ENCODE data around the gene ATRNL1. TPM values are rescaled to one million over a fixed set of nuclear protein-coding genes. Genes with fewer than 3 reads are reported as not detected.
"Not testable (repeated sequence)": the region's sequence is repeated elsewhere in the genome, so short reads cannot be mapped to it uniquely, and the experiment has no call there.

ATRNL1 gene
- polyA plus RNA-seq, 1 donor from 2014 or later = 2.5 TPM

DNA sequence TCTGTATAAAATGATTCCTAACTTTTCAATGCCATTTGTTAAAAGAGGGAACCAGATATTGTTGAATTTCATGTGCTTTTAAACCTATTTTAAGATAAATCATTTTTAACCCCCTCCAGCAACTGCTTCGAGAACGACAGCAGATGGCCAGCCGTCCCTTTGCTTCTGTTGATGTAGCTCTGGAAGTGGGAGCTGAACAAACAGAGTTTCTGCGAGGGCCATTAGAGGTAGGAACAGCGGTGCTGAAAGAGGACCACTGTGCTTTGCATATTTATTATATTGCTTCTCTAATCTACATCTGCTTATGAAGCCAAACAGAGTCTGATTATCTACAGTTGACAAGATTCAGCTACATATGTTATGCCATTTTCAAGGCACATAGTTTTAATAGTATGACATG lies 634.0 kb downstream of the ATRNL1 start:
- Mint-ChIP-seq H3K27me3 (no peaks in the 10 kb centered on the region), H3K27ac (no peak overlapping the region), H3K9me3 (peaks cover 0 to 2% (median 0%) of the 10 kb centered on the region in 3 donors), H3K36me3 (no peaks in the 10 kb centered on the region), H3K4me3 (no peak overlapping the region), H3K4me1 (no peaks in the 10 kb centered on the region)

DNA sequence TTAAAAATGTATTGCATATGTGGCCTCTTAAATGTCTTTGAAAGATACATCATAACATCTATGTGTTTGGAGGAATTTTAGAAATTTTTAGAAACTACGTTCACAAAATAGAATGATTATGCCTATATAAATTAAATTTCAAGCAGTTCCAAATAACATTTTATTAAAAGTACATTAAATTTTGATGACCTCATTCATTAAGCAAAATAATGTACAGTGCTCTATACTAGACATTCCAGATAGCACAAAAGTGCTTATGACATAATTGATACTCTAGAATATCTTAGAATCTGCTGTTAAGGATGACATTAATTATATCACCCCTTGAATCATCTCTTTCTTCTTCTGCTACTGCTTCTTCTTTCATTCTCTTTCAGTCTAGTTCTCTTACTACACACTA lies 650.9 kb downstream of the ATRNL1 start:
- H3K4me3 Mint-ChIP-seq = no peak overlapping the region
- no peak overlapping the region for H3K27ac Mint-ChIP-seq

DNA sequence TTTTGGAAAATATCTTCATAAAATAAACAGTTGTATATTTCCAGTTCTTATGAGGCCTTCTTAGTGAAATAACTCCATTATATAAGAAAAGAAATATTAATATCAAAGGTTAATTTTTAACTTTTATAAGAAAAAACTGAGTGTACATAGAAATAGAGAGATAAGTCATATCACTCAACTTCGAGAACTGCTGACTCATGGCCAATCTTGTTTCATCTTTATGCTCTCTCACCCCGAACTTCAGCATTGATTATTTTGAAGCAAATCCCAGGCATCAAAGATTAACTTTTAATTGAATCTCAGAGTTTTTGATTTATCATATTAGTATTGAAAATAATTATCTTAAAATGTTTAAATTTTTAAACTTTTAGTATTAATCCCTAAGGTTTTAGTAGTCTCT lies 652.8 kb downstream of the ATRNL1 start:
- no peaks in the 10 kb centered on the region for H3K27me3 Mint-ChIP-seq
- H3K9me3 Mint-ChIP-seq = no peaks in the 10 kb centered on the region
- H3K36me3 Mint-ChIP-seq = no peaks in the 10 kb centered on the region
- no peak overlapping the region for H3K4me3 Mint-ChIP-seq
- no peaks in the 10 kb centered on the region for H3K4me1 Mint-ChIP-seq
- H3K27ac Mint-ChIP-seq = no peak overlapping the region

More for the DNA sequence above, 650.9 kb downstream of the ATRNL1 start:
- H3K4me1 Mint-ChIP-seq = no peaks in the 10 kb centered on the region
- no peaks in the 10 kb centered on the region for H3K27me3 Mint-ChIP-seq
- no peaks in the 10 kb centered on the region for H3K36me3 Mint-ChIP-seq
- H3K9me3 Mint-ChIP-seq = no peaks in the 10 kb centered on the region

DNA sequence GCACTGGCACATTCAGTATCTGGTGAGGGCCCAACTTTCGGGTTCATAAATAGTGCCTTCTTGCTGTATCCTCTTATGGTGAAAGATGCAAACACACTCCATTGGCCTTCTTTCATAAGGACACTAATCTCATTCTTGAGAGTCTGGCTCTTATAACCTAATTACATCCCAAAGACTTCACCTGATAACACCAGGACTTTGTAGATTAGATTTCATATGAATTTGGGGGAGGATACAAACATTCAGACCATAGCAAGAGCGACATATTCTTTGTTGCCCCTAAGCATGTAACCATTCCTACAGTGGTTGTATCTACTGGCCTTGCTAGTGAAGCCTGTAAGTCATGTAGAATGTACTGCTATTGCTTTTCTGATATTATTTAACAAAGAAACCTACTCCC lies 654.6 kb downstream of the ATRNL1 start:
- Mint-ChIP-seq H3K27me3 (no peaks in the 10 kb centered on the region), H3K9me3 (no peaks in the 10 kb centered on the region), H3K27ac (no peak overlapping the region), H3K36me3 (no peaks in the 10 kb centered on the region), H3K4me1 (no peaks in the 10 kb centered on the region), H3K4me3 (no peak overlapping the region)

DNA sequence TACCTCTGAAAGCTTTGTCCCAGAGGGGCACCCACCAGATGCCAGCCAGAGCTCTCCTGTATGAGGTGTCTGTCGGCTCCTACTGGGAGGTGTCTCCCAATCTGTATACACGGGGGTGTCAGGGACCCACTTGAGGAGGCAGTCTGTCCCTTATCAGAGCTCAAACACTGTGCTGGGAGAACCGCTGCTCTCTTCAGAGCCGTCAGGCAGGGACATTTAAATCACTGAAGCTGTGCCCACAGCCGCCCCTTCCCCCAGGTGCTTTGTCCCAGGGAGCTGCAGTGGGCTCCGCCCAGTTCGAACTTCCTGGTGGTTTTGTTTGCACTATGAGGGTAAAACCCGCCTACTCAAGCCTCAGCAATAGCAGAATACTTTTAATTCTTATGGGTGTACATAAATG lies 665.3 kb downstream of the ATRNL1 start:
- H3K36me3 Mint-ChIP-seq, H3K4me3 Mint-ChIP-seq, H3K27ac Mint-ChIP-seq, H3K27me3 Mint-ChIP-seq, H3K4me1 Mint-ChIP-seq: not testable (repeated sequence)
- peaks cover 2 to 15% (median 10%) of the 10 kb centered on the region in 3 donors for H3K9me3 Mint-ChIP-seq

DNA sequence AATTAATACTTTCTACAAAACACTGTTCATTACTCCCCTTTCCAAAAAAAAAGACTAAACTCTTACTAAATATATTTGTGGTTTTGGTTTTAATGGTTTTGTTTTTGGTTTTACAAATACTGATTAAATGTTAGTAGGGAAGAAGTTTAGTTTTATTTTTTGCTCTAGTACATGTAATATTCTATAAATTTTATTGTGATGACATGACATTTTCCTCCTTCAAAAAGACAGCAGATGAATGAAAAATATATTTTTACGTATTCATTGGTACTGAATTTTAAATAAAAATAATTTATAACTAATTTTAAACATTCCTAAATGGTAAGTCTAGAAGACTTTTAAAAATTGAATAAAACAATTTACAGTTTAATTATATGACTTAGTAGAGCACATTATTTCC lies 667.0 kb downstream of the ATRNL1 start:
- no peaks in the 10 kb centered on the region for H3K27me3 Mint-ChIP-seq
- no peak overlapping the region for H3K27ac Mint-ChIP-seq
- no peaks in the 10 kb centered on the region for H3K4me1 Mint-ChIP-seq
- H3K4me3 Mint-ChIP-seq = no peak overlapping the region
- H3K36me3 Mint-ChIP-seq = peaks cover 3% of the 10 kb centered on the region
- peaks cover 2 to 10% (median 6%) of the 10 kb centered on the region in 3 donors for H3K9me3 Mint-ChIP-seq

DNA sequence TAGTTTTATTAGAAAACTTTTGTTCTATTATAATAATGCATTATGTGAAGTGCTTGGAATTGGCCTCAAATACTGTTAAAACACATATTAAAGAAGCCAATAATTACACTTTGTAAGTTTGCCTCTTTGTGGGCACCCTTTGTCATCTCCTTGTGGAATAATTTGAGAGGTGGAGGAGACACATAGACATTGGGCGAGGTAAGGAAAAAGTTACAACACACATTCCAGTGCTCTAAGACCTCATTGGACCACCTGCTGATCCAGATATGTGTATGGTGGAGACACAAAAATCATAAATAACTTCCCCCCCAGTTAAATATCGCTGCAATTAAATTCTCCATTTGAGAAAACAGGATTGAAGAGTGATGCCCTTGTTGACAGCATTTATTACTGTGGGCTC lies 668.0 kb downstream of the ATRNL1 start:
- Mint-ChIP-seq H3K27ac (no peak overlapping the region), H3K27me3 (no peaks in the 10 kb centered on the region), H3K4me1 (no peaks in the 10 kb centered on the region), H3K9me3 (peaks cover 0 to 4% (median 3%) of the 10 kb centered on the region in 3 donors), H3K4me3 (no peak overlapping the region), H3K36me3 (peaks cover 3% of the 10 kb centered on the region)

DNA sequence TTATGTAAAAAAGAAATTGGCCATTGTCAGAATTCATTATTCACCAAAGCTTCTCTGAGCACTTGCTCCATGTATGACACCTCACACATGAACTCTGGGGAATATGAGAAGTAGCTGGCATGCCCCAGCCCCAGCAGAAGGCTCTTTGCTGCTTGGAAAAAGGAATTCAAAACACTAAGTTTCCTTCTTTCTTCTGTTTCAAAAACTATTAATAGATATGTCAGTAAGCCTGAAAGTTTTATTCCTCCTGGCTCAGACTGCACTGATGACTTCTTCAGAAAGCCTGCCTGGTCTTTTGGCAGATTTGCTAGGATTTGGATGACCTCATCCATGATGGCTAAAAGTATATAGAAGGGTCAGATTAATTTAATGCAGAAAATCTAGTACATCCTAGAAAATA lies 668.9 kb downstream of the ATRNL1 start:
- peaks cover 3% of the 10 kb centered on the region for H3K36me3 Mint-ChIP-seq
- H3K27me3 Mint-ChIP-seq = no peaks in the 10 kb centered on the region
- H3K4me3 Mint-ChIP-seq = no peak overlapping the region
- H3K27ac Mint-ChIP-seq = no peak overlapping the region
- peaks cover 0 to 1% (median 0%) of the 10 kb centered on the region in 3 donors for H3K9me3 Mint-ChIP-seq
- no peaks in the 10 kb centered on the region for H3K4me1 Mint-ChIP-seq

DNA sequence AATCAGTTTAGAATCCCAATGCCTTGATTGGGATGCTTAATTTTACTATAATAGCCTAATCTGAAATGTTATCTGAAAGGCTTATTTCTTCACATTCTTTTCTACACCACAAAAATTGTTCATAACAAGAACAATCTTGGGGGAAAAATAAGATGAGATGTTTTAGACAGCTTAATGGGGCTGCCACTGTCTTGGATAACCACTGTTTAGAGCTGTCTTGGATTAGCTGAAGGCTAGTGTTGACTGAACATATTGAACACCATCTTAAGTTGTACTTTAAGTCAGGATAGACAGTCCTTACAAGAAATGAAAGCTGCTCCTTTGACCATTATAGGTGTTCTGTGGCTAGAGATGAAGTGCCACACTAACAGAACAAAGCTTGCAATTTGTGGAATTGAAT lies 678.6 kb downstream of the ATRNL1 start:
- no peak overlapping the region for H3K4me3 Mint-ChIP-seq
- H3K4me1 Mint-ChIP-seq = no peaks in the 10 kb centered on the region
- H3K27me3 Mint-ChIP-seq = no peaks in the 10 kb centered on the region
- no peaks in the 10 kb centered on the region for H3K36me3 Mint-ChIP-seq
- H3K9me3 Mint-ChIP-seq = peaks cover 0 to 3% (median 0%) of the 10 kb centered on the region in 3 donors
- H3K27ac Mint-ChIP-seq = no peak overlapping the region

DNA sequence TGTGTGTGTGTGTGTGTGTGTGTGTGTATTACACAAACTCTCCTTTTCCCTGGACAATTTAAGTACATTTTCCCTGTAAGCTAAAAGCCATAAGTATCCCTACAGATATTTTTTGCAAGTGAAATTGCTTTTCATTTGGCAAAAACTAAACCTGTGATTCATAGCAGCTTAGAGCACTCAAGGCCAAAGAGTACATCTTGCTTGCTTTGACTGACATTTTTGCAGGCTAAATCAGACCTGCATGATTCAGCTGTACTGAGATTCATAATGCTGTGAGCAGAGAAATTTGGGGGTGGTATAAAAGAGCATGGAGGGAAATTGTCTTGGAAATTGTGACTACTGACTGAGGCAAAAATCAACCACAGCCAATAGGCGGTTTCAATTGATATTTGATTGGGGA lies 679.4 kb downstream of the ATRNL1 start:
- no peaks in the 10 kb centered on the region for H3K4me1 Mint-ChIP-seq
- H3K4me3 Mint-ChIP-seq = no peak overlapping the region
- no peaks in the 10 kb centered on the region for H3K27me3 Mint-ChIP-seq
- H3K36me3 Mint-ChIP-seq = peaks cover 2% of the 10 kb centered on the region
- H3K27ac Mint-ChIP-seq = no peak overlapping the region
- peaks cover 0 to under 1% (median 0%) of the 10 kb centered on the region in 3 donors for H3K9me3 Mint-ChIP-seq

DNA sequence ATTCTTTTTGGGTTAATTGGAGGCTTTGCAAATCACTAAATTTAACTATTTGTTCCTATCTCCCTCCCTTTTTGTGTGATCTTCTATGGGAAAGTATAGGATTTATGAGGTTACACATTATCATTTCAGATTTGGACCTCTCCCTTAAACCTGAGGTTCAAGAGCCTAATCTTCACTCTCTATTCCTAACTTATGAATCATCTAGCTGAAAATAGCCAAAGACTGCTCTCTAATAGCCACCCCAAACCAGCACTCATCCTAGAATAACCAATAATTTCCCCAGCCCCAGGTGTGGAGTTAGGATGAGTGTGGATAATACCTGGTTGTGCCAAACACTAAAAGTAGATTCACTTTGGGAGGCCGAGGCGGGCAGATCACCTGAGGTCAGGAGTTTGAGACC lies 680.7 kb downstream of the ATRNL1 start:
- Mint-ChIP-seq H3K36me3 (peaks cover 2% of the 10 kb centered on the region), H3K4me1 (no peaks in the 10 kb centered on the region), H3K27me3 (no peaks in the 10 kb centered on the region), H3K27ac (no peak overlapping the region), H3K9me3 (peaks cover 0 to 5% (median 0%) of the 10 kb centered on the region in 3 donors), H3K4me3 (no peak overlapping the region)

DNA sequence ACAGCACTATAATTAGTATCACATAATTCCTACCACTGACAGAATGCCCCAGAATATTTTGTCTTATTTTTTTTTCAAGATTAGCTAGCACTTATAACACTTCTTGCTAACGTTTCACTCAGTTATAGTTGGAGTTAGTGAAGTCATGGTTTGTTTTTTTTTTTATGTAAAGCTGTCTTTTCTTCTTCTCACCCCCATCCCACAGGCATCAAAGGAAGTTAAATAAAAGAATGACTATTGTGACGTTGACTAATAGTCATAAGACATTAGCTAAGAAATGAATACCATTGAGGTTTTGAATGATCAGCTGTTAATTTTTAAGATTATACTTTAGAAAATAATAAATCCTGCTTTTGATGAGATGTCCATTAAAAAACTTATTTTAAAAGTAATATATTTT lies 681.6 kb downstream of the ATRNL1 start:
- Mint-ChIP-seq H3K27me3 (no peaks in the 10 kb centered on the region), H3K9me3 (peaks cover 0 to 5% (median 0%) of the 10 kb centered on the region in 3 donors), H3K4me3 (no peak overlapping the region), H3K27ac (no peak overlapping the region), H3K36me3 (peaks cover 2% of the 10 kb centered on the region), H3K4me1 (no peaks in the 10 kb centered on the region)

DNA sequence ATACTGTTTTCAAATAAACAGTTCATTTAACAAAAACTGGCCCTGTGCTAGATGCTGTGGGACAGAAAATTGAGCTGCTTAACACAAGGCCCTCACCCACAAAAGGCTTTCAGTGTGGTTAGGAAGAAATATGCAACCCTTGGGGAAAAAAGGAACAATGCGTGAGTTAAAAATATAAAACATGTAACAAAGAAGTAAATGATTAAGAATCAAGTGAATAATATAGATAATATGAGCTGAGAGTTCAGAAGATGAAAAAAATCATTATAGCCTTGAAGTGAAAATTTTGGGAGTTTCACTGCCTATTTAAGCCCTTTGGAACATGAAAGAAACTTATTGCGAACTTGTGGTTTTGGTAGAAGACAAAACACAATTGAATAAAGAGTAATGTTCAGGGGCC lies 684.5 kb downstream of the ATRNL1 start:
- Mint-ChIP-seq H3K36me3 (peaks cover 2% of the 10 kb centered on the region), H3K4me3 (no peak overlapping the region), H3K4me1 (no peaks in the 10 kb centered on the region), H3K9me3 (peaks cover 0 to 5% (median 0%) of the 10 kb centered on the region in 3 donors), H3K27ac (no peak overlapping the region), H3K27me3 (no peaks in the 10 kb centered on the region)

DNA sequence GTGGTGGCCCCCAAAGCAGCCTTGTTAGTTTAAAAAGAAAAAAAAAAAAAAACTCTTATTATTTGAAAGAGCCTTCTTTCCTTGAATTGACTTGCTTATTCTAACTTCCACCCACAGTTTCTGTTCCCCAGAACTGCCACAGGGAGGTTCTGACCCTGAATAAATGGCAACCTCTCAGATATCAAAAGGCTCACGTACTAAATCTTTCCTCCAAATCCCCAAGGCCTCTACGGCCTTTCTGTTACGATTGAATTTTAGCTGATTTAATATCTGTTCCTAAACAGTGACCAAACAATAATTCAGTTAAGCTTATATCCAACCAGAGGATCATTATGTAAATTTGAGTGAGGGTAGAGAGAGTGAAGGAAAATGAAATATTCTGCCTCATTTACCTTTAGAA lies 697.1 kb downstream of the ATRNL1 start:
- Mint-ChIP-seq H3K27ac (no peak overlapping the region), H3K27me3 (no peaks in the 10 kb centered on the region), H3K4me3 (no peak overlapping the region), H3K9me3 (no peaks in the 10 kb centered on the region), H3K4me1 (no peaks in the 10 kb centered on the region), H3K36me3 (no peaks in the 10 kb centered on the region)

DNA sequence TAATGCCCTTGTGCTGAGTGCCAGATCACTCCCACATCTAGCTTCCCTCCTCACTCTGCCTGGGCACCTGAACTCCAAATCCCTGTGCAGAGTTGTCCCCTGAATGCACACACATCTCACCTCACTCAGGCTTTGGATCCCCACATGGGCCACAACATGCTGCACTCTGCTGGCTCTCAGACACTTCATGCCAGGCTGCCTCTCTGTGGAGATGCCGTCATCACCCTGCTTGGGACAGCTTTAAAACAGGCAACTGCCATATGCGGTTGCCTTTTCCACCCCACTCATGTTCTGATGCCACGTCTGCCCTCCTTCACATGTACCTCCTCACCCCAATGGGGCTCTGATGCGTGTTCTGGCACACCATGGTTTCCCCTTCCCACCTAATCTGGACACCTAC lies 702.8 kb downstream of the ATRNL1 start:
- Mint-ChIP-seq H3K27ac (no peak overlapping the region), H3K4me1 (no peaks in the 10 kb centered on the region), H3K36me3 (no peaks in the 10 kb centered on the region), H3K4me3 (no peak overlapping the region), H3K9me3 (peaks cover 0 to 2% (median 0%) of the 10 kb centered on the region in 3 donors), H3K27me3 (peaks cover 1% of the 10 kb centered on the region)

DNA sequence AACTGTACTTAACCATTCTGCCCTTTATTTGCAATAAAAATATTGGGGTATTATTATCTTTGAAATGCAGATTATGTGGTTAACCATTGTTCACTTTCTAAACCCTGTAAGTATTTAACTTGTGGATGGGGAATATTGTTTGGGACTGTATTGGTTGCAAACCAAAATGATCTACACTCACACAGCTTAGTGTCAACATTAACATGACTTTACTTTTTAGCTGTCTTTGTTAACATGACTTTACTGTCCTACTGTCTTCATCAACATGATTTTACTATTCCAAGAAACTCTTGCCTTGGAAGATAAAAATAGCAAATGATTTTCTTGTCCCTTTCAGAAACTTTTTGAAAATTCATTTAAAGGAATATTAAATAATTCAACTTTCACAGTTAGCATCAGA lies 708.3 kb downstream of the ATRNL1 start:
- no peaks in the 10 kb centered on the region for H3K36me3 Mint-ChIP-seq
- no peaks in the 10 kb centered on the region for H3K4me1 Mint-ChIP-seq
- no peak overlapping the region for H3K4me3 Mint-ChIP-seq
- peaks cover 0 to 6% (median 3%) of the 10 kb centered on the region in 3 donors for H3K9me3 Mint-ChIP-seq
- H3K27ac Mint-ChIP-seq = no peak overlapping the region
- H3K27me3 Mint-ChIP-seq = peaks cover 1% of the 10 kb centered on the region

DNA sequence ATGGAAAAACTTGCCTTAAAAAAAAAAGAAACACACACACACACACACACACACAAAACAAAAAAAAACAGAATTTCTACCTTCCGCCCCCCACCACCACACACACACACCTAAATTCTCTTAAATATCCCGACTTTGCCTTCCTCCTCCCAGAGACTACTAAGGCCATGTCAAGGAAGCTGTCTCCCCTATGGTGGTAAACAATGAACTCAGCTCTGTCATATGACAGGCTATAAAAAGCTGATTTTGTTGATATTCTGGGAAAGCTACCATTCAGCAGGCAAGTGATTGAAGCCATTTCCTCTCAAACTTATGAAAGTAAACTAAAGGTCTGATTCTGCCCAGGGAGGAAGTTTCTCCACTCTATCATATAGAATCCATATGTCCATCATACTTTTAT lies 708.8 kb downstream of the ATRNL1 start:
- Mint-ChIP-seq H3K27me3 (peaks cover 1% of the 10 kb centered on the region), H3K9me3 (peaks cover 0 to 6% (median 3%) of the 10 kb centered on the region in 3 donors), H3K4me3 (no peak overlapping the region), H3K4me1 (no peaks in the 10 kb centered on the region), H3K36me3 (no peaks in the 10 kb centered on the region), H3K27ac (no peak overlapping the region)
